ENCODE data around the gene XIST.
A peak's percentile ranks its signal among the peaks of the same experiment; 100 is the strongest.
"Not testable (repeated sequence)": the region's sequence is repeated elsewhere in the genome, so short reads cannot be mapped to it uniquely, and the experiment has no call there.

The XIST gene

GRCh38 chrX:73852467-73852866, at the start of gene XIST:
XIST (minus strand) TSS chrX:73852714.
- no peak for TF ChIP-seq CTCF (IDR thresholded peaks at IDR 0.05; ENCODE audit: borderline replicate concordance, insufficient read depth, low read depth, low read length)
- H3K4me3 ChIP-seq (ENCODE audit: low read depth, low read length), result peak within 1 kb of the TSS; percentile 69

GRCh38 chrX:73898315-73898714, 45.8 kb upstream of the XIST start:
- not testable (repeated sequence) for H3K4me3 ChIP-seq (ENCODE audit: low read depth, low read length)

- not testable (repeated sequence) for H3K4me3 ChIP-seq (ENCODE audit: low read depth, low read length)
Measured at GRCh38 chrX:73892515-73893090, 40.1 kb upstream of the XIST start.

- H3K4me3 ChIP-seq (ENCODE audit: low read depth, low read length), result not testable (repeated sequence)
Measured at GRCh38 chrX:73882260-73882659, 29.7 kb upstream of the XIST start.

- no peak for TF ChIP-seq CTCF (IDR thresholded peaks at IDR 0.05; ENCODE audit: borderline replicate concordance, insufficient read depth, low read depth, low read length)
- no peak overlapping the region for H3K4me3 ChIP-seq (ENCODE audit: low read depth, low read length)
Measured at GRCh38 chrX:73877687-73878086, 25.2 kb upstream of the XIST start.

GRCh38 chrX:73876911-73877310, 24.4 kb upstream of the XIST start:
- no peak overlapping the region for H3K4me3 ChIP-seq (ENCODE audit: low read depth, low read length)
- TF ChIP-seq CTCF (IDR thresholded peaks at IDR 0.05; ENCODE audit: borderline replicate concordance, insufficient read depth, low read depth, low read length), result no peak

- TF ChIP-seq CTCF (IDR thresholded peaks at IDR 0.05; ENCODE audit: borderline replicate concordance, insufficient read depth, low read depth, low read length), result no peak
- no peak overlapping the region for H3K4me3 ChIP-seq (ENCODE audit: low read depth, low read length)
Measured at GRCh38 chrX:73868916-73869315, 16.4 kb upstream of the XIST start.

- no peak overlapping the region for H3K4me3 ChIP-seq (ENCODE audit: low read depth, low read length)
- no peak for TF ChIP-seq CTCF (IDR thresholded peaks at IDR 0.05; ENCODE audit: borderline replicate concordance, insufficient read depth, low read depth, low read length)
Measured at GRCh38 chrX:73867144-73867543, 14.6 kb upstream of the XIST start.

- TF ChIP-seq CTCF (IDR thresholded peaks at IDR 0.05; ENCODE audit: borderline replicate concordance, insufficient read depth, low read depth, low read length), result no peak
Measured at GRCh38 chrX:73863852-73864251, 11.3 kb upstream of the XIST start.

More at GRCh38 chrX:73863852-73864251, 11.3 kb upstream of the XIST start:
- H3K4me3 ChIP-seq (ENCODE audit: low read depth, low read length), result no peak overlapping the region
